Measurements from ENCODE around the gene TMED9.

Gene TMED9

DNA sequence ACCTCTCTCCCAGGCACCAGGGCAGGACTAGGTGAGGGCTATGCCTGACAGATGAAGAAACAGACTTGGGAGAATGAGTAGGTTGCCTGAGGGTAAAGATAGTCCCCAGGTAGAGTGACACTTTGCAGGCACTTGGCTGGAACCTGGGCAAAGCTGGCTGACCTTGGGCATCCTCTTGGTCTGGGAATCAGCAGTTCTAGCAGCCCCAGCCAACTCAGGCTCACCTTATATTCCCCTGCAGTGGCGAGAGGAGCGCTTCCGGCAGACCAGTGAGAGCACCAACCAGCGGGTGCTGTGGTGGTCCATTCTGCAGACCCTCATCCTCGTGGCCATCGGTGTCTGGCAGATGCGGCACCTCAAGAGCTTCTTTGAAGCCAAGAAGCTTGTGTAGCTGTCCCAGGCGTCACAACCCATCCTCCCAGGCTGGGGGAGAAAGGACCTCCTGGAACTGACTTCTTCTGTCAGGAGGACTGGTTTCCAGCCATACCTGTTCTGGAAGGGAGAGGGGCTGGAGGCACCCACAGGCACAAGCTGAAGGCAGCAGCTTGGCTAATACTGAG, 3.1 kb downstream of the TMED9 start:
- TF ChIP-seq, protein P1, sequence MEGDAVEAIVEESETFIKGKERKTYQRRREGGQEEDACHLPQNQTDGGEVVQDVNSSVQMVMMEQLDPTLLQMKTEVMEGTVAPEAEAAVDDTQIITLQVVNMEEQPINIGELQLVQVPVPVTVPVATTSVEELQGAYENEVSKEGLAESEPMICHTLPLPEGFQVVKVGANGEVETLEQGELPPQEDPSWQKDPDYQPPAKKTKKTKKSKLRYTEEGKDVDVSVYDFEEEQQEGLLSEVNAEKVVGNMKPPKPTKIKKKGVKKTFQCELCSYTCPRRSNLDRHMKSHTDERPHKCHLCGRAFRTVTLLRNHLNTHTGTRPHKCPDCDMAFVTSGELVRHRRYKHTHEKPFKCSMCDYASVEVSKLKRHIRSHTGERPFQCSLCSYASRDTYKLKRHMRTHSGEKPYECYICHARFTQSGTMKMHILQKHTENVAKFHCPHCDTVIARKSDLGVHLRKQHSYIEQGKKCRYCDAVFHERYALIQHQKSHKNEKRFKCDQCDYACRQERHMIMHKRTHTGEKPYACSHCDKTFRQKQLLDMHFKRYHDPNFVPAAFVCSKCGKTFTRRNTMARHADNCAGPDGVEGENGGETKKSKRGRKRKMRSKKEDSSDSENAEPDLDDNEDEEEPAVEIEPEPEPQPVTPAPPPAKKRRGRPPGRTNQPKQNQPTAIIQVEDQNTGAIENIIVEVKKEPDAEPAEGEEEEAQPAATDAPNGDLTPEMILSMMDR (IDR thresholded peaks at IDR 0.05), result no peak
- H3K4me3 ChIP-seq, result no peak overlapping the region
- peaks cover 30 to 37% (median 33%) of the 10 kb centered on the region in 3 donors for H3K36me3 ChIP-seq
- intact Hi-C loops (cut with DNase I; ENCODE audit: low total_unique reads), result loop anchor here (10.0 kb wide), 1 partner anchor 560 kb away; the partner anchor contains the start of gene NHP2
- H3K27me3 ChIP-seq, result peaks cover 0 to 6% of the 10 kb centered on the region in 2 donors
- no peak overlapping the region for H3K27ac ChIP-seq
- H3K4me1 ChIP-seq, result peaks cover 0 to 28% (median 22%) of the 10 kb centered on the region in 4 donors
- DNase-seq, result peak in 1 of 2 donors; percentile 54
- no peaks in the 10 kb centered on the region for H3K9me3 ChIP-seq

DNA sequence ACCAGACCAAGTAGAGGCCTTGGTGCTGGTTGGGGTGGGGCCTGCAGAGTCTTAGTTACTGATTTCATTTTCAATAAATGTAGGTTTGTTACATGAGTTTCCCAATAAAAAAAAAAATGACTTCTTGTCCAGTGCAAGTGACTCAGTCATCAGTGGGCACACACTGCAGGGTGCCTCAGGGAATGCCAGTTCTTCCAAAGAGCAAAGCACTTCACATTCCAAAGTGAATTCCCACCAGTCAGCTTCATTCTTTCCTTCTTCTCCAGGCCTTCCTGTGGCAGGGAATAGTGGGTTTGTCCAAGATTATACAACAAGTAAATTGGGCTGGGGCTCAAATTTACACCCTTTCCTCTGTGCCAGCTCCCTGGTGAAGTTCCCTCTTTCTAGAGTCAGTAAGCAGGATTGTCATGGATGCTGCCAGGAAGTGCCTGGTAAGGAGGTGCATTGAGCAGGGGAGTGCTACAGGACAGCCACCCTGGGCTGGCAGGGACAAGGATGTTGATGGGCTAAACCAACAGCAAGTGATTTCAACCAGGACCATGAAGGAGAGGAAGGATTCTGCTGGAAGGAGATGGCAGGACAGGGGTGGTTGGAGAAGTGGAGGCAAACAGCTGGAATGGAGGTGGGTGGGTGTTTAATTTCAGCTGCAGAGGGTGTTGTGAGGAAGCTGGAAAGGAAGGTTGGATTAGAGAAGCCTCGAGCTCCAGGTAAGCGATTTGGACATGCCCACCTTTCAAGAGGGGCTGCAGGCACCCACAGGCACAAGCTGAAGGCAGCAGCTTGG, 4.2 kb downstream of the TMED9 start:
- intact Hi-C loops (cut with DNase I; ENCODE audit: low total_unique reads), result loop anchor here (10.0 kb wide), 1 partner anchor 559 kb away; the partner anchor contains the start of gene NHP2
- TF ChIP-seq, protein P1 (IDR thresholded peaks at IDR 0.05), result no peak
- H3K4me1 ChIP-seq, result peaks cover 0 to 36% (median 29%) of the 10 kb centered on the region in 4 donors
- peak in 1 of 2 donors; percentile 32 for DNase-seq
- H3K4me3 ChIP-seq, result no peak overlapping the region
- H3K36me3 ChIP-seq, result peaks cover 30 to 37% (median 33%) of the 10 kb centered on the region in 3 donors
- H3K27ac ChIP-seq, result no peak overlapping the region
- no peaks in the 10 kb centered on the region for H3K9me3 ChIP-seq
- no peaks in the 10 kb centered on the region for H3K27me3 ChIP-seq

DNA sequence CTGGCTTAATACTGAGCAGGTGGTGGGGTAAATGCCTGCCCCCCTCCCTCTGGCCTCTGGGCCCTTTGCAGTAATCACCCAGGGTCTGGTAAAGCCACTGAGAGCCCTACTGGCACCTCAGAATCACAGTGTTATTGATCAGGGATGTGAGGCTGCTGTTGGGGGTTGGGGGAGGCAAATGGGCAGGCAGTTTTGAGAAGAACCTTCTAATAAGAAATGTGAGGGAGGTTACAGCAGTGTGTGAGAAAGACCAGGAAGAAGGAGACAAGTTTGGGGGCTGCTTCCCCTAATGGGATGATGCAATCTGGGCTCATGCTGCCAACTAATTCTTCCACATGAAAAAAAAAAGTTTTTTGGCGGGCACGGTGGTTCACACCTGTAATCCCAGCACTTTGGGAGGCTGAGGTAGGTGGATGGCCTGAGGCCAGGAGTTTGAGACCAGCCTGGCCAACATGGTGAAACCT, 4.8 kb downstream of the TMED9 start:
- Histone ChIP-seq H3K36me3 (peaks cover 30 to 37% (median 33%) of the 10 kb centered on the region in 3 donors), H3K27ac (no peak overlapping the region), H3K4me1 (peaks cover 0 to 39% (median 30%) of the 10 kb centered on the region in 4 donors), H3K9me3 (no peaks in the 10 kb centered on the region), H3K27me3 (no peaks in the 10 kb centered on the region), H3K4me3 (no peak overlapping the region)
- DNase-seq, result no peak
- TF ChIP-seq, protein P1 (IDR thresholded peaks at IDR 0.05), result no peak
- intact Hi-C loops (cut with DNase I; ENCODE audit: low total_unique reads), result loop anchor here (10.0 kb wide), 1 partner anchor 558 kb away; the partner anchor contains the start of gene NHP2

DNA sequence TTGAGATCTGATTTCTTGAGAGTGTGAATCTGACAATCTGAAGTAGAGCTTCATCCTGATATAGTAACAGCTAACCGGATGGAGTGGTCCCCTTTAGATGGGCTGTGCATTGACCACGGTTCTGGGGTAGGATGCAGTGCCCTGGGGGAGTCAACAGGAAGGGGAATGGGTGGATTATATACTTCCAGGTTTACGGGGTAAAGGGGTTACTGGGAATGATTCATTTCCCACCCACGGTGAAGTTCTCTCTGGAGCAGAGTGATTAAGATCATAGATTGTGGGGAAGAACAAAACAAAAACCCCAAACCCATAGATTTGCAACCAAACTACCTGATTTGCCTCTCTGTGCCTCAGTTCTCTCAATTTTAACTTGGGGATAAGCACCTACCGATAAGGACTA, 6.5 kb downstream of the TMED9 start:
- TF ChIP-seq, protein P1 (IDR thresholded peaks at IDR 0.05), result no peak
- Histone ChIP-seq H3K4me1 (peaks cover 0 to 37% (median 22%) of the 10 kb centered on the region in 4 donors), H3K4me3 (no peak overlapping the region), H3K27me3 (no peaks in the 10 kb centered on the region), H3K27ac (no peak overlapping the region), H3K9me3 (no peaks in the 10 kb centered on the region), H3K36me3 (peaks cover 30 to 35% (median 33%) of the 10 kb centered on the region in 3 donors)
- peak in 1 of 2 donors; percentile 10 for DNase-seq
- intact Hi-C loops (cut with DNase I; ENCODE audit: low total_unique reads), result loop anchor here (10.0 kb wide), 1 partner anchor 556 kb away; the partner anchor contains the start of gene NHP2

DNA sequence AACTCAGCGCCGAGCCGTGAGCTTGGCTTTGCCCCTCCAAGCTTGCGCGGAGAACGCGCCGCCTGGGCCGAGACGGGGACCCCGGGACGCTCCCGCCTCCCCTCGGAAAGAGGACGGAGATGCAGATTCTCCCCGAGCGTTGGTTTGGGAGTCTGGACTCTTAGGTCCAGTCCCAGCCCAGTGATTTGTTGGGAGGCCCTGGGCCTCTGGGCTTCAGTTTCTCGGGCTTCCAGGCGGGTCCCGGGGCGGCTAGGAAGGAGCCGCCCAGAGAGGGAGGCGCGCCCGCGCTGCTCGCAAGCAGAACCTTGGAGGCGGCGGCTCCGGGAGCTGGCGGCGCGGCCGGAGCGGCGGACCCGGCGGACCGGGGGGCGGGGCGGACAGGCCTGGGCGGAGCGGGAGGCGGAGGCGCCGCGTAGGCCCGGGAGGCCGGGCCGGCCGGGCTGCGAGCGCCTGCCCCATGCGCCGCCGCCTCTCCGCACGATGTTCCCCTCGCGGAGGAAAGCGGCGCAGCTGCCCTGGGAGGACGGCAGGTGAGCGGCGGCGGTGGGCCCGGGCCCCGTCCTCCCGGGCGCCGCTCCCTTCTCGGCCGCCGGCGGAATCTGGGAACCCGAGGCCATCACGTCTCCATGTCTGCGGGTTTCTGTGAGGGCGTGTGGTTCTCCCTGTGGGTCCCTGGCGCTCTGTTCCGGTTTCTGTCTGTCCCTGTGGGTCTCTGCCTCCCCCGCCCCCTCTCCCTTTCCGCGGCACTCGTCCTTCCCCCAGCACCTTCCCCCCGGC, 7.9 kb downstream of the TMED9 start, which contains the start of gene B4GALT7:
TSS of gene B4GALT7 (plus strand) at position 402 of the 777 bp plus-strand sequence. CDS start at position 481, 79 bp downstream.
- Histone ChIP-seq H3K4me1 (peaks cover 0 to 32% (median 18%) of the 10 kb centered on the region in 4 donors), H3K36me3 (peaks cover 17 to 34% (median 19%) of the 10 kb centered on the region in 3 donors), H3K27ac (peak within 1 kb of the TSS; percentile 85 to 98), H3K4me3 (peak within 1 kb of the TSS; percentile 84 to 89), H3K9me3 (no peaks in the 10 kb centered on the region), H3K27me3 (no peaks in the 10 kb centered on the region)
- intact Hi-C loops (cut with DNase I; ENCODE audit: low total_unique reads), result loop anchor here (5.0 to 10.0 kb wide), 2 partner anchors 43 to 555 kb away; partner anchors contain the start of gene NHP2
- DNase-seq, result peak; percentile 78 to 89
- TF ChIP-seq, protein P1 (IDR thresholded peaks at IDR 0.05), result peak in 1 of 2 experiments; percentile 24

All from tibial artery (tissue), 4 donors.